C4-2B (cell line): ENCODE data around the gene LMAN2.

Source experiments
- H3K27ac ChIP-seq: fragments of 450-650 bp; 2 replicates; pipeline ENCODE4 v1.5.1; 2017
- CTCF ChIP-seq: fragments of 450-650 bp; conservative IDR thresholded peaks from 2 replicates; pipeline ENCODE4 v1.5.1; 2017; ENCODE audit warnings: mild to moderate bottlenecking
- ZFX ChIP-seq: fragments of 450-650 bp; IDR thresholded peaks from 2 replicates; pipeline ENCODE4 v1.6.1; 2017

Gene LMAN2

DNA sequence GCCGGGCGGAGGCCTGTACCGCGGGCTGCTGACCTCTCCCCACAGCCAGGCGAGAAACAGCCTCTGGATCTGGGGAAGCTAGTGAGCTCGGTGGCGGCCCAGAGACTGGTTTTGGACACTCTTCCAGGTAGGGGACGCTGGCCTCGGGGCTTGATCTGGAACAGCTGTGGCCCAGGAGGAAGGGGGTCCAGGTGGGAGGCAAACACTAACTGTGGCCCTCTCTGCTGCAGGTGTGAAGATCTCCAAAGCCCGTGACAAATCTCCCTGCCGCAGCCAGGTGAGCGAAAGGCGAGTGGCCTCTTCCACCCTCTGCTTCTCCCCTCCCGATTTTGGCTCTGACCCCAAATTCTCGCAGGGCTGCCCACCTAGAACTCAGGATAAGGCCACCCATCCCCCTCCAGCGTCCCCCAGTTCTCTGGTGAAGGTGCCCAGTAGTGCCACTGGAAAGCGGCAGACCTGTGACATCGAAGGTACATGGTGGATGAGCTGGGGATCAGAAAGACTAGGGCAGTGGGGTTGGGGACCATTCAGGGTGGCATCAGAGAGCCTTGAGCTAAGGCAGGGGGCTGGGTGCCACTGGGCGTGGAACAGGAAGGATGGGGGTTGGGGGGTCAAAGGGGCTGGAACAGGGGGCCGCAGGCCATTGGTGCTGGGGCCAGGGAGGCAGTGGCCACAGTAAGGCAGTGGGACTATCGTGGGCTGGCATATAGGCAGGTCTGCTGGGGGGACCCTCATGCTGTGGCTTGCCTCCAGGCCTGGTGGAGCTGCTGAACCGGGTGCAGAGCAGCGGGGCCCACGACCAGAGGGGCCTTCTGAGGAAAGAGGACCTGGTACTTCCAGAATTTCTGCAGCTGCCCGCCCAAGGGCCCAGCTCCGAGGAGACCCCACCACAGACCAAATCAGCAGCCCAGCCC is 19.9 kb upstream of the LMAN2 start:
- TF ChIP-seq ZFX (no peak), CTCF (no peak)
- H3K27ac ChIP-seq: peak overlapping the region; percentile 84

GRCh38 chr5:177370488-177371119 is 19.1 kb upstream of the LMAN2 start:
- TF ChIP-seq CTCF (no peak; the same call in 1 of the 2 replicates), ZFX (no peak)
- H3K27ac ChIP-seq: peak overlapping the region; percentile 84

DNA sequence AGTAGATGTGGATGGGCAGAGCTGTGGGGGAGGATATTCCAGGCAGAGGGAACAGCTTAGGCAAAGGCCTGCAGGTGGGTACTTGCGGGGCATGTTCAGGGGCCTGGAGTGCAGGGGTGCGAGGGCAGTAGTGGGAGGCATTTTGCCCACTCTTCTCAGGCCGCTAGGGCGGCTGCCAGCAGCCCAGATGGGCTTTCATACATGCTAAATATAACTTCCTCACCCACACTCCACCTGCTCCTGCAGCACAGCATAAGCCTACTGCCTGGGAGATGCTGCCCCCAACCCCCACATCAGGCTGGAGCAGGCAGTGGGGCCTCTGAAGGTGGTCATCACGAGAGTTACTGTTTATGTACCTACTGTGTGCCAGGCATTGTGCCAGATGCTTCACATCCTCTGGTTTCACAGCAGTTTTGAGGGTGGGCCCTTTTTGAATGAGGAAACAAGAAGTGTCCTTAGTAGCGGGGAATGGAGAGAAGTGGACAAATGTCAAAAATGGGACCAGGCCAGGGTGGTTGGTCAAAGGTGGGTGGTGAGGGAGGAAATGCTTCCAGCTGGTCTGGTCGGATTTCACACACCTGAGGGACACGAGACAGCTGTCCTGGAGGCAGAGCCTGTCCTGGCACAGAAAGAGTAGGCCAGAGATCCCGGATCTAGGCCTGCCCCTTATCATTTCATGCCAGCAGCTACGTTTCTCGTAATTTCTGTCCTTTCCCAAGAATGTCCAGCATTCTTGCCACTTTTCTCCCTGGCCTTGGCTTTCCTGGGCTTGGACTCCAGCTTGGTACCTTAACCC is 18.4 kb upstream of the LMAN2 start:
- peak overlapping the region; percentile 84 for H3K27ac ChIP-seq
- TF ChIP-seq ZFX (peak; percentile 28; the same call in 1 of the 2 replicates), CTCF (no peak)

DNA sequence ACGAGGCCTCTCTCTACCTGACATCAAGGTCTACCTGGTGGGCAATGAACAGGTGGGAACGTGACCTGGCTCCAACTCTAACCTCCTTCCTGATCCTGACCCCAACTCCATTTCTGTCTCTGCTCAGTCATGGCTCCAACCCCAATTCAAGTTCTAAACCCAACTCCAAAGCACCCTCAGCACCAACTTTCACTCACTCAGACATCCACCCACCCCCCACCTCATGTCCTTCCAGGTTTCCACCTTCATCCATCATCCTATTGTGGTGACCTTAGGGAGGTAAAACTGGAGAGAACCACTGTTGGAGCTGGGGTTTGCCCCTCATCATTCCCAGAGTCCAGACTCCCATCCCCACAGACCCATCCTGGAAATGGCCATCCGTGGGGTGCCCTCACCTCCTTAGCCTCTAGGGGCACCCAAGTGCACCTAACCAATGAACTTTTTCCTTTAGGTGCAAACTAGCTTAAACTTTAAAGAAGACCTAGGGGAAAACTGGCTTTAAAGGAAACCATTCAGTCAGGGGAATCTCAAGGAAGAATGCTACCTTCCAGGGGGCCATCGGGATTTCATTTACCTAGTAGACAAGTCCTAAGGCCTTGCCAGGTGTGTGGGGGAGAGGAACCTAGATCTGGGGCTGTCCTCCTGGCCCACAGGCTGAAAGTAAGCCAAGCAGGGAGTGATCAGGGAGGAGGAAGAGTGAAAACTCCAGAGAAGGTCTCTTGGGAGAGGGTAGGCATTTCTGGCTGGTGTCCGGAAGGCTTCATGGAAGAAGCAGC is 17.6 kb upstream of the LMAN2 start:
- TF ChIP-seq CTCF: peak; percentile 82
- no peak for TF ChIP-seq ZFX
- H3K27ac ChIP-seq: peak overlapping the region; percentile 84

DNA sequence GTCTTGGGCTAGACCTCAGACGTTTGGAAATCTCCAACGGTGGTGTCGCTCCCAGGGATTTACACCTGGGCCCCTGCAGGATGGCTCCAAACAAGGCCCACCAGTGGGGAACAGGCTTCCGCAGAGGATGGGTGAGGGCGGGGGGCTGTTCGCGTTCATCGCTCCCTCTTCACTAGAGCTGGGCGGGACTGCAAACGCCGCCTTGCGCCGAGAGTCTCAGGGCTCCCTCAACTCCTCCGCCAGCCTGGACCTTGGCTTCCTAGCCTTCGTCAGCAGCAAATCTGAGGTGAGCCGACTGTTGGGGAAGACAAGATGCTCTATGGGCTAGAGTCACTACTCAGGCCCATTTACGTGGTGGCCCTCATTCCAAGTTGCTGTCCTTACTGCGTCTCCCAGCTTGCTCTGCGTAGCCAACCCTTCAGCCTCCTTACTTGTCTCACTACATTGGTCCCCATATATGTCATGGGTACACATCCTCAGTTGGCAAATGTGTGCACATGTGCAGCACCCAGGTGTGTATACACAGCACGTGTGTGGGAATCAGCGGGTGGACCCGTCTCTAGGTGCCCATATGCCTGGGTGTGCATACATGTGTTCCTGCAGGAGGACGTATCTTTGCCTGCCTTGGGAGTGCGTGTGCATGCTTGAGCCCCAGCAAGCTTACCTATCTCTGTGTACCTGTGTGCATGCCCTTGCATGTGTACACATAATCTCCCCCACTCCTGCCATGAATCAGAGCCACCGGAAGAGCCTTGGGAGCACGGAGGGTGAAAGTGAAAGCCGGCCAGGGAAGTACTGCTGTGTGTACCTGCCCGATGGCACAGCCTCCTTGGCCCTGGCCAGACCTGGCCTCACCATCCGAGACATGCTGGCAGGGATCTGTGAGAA is 16.8 kb upstream of the LMAN2 start:
- peak overlapping the region; percentile 84 for H3K27ac ChIP-seq
- TF ChIP-seq CTCF: no peak
- TF ChIP-seq ZFX: no peak

- H3K27ac ChIP-seq: peak overlapping the region; percentile 84
- TF ChIP-seq CTCF: no peak
- no peak for TF ChIP-seq ZFX
These were observed 15.9 kb upstream of the LMAN2 start for GRCh38 chr5:177367323-177367848.
